K562 (cell line): Measurements from ENCODE around the gene ITPR3. TPM values are rescaled to one million over a fixed set of nuclear protein-coding genes. Genes with fewer than 3 reads are reported as not detected.

Experiments
- ATF1 ChIP-seq, 2 experiments: fragments of 450-650 bp in 1 of 2; IDR thresholded peaks; 2 replicates each; pipeline ENCODE4 v1.6.1; 2016; ENCODE audit warnings: missing compliant biosample characterization in 1 of 2, missing genetic modification characterization in 1 of 2
- BRF1 ChIP-seq: IDR thresholded peaks from 3 replicates; pipeline ENCODE4 v1.6.1; 2011; ENCODE audit warnings: borderline replicate concordance, mild to moderate bottlenecking; ENCODE audit not compliant: insufficient read length; ENCODE audit errors: extremely low read depth
- CEBPB ChIP-seq: fragments of 450-650 bp; IDR thresholded peaks from 2 replicates; pipeline ENCODE4 v1.6.1; 2016; ENCODE audit warnings: missing genetic modification characterization, missing compliant biosample characterization
- CHCHD3 ChIP-seq: fragments of 250-450 bp; sonication (Bioruptor Pico); IDR thresholded peaks from 2 replicates; pipeline ENCODE4 v2.1.2; 2022; ENCODE audit warnings: mild to moderate bottlenecking
- GTF2F1 ChIP-seq: IDR thresholded peaks from 2 replicates; pipeline ENCODE4 v1.6.1; 2011; ENCODE audit warnings: low read depth, low read length, improper control_type of control experiment
- HINFP ChIP-seq: fragments of 450-650 bp; conservative IDR thresholded peaks from 2 replicates; pipeline ENCODE4 v1.6.1; 2016; ENCODE audit warnings: missing genetic modification characterization, low read depth, mild to moderate bottlenecking, control low read depth, missing compliant biosample characterization
- KLF6 ChIP-seq: fragments of 250-450 bp; sonication (Bioruptor Pico); IDR thresholded peaks from 2 replicates; pipeline ENCODE4 v1.4.0; 2020; ENCODE audit warnings: mild to moderate bottlenecking, moderate library complexity, borderline replicate concordance
- MXD1 ChIP-seq: fragments of 250-450 bp; sonication (Bioruptor Pico); IDR thresholded peaks from 2 replicates; pipeline ENCODE4 v1.8.0; 2021; ENCODE audit warnings: borderline replicate concordance, mild to moderate bottlenecking, moderate library complexity; ENCODE audit not compliant: poor library complexity, severe bottlenecking
- NR2C2 ChIP-seq, 2 experiments: fragments of 200-800 bp in 1 of 2; sonication (Bioruptor generic) in 1 of 2; sonication (generic) in 1 of 2; formaldehyde crosslinking in 1 of 2; IDR thresholded peaks; 2 replicates each; pipeline versions ENCODE4 v1.6.1 to v1.8.0; 2016 to 2022; ENCODE audit warnings: mild to moderate bottlenecking in 1 of 2, missing compliant biosample characterization in 1 of 2, missing genetic modification characterization in 1 of 2, missing genetic modification reagents in 1 of 2
- POLR2AphosphoS2 ChIP-seq: IDR thresholded peaks from 2 replicates; pipeline ENCODE4 v1.6.1; 2012; ENCODE audit warnings: low read length, improper control_type of control experiment
- RFX5 ChIP-seq: IDR thresholded peaks from 2 replicates; pipeline ENCODE4 v1.6.1; 2011; ENCODE audit warnings: low read depth, mild to moderate bottlenecking, improper control_type of control experiment, low read length
- STAT5A ChIP-seq: IDR thresholded peaks from 2 replicates; pipeline ENCODE4 v1.6.1; 2012; ENCODE audit warnings: low read length, inconsistent platforms, borderline replicate concordance
- TARDBP ChIP-seq: fragments of 450-650 bp; IDR thresholded peaks from 2 replicates; pipeline ENCODE4 v1.6.1; 2016
- TOE1 ChIP-seq, 2 experiments: fragments of 450-650 bp in 1 of 2; sonication (generic) in 1 of 2; formaldehyde crosslinking in 1 of 2; IDR thresholded peaks; 2 replicates each; pipeline versions ENCODE4 v1.7.1 to v1.8.0; 2016 to 2022; ENCODE audit warnings: borderline replicate concordance in 2 of 2, mild to moderate bottlenecking in 2 of 2, antibody characterized with exemption in 1 of 2, inconsistent platforms in 1 of 2, low read depth in 1 of 2, missing genetic modification reagents in 1 of 2, moderate library complexity in 1 of 2
- U2AF1 ChIP-seq: fragments of 200-400 bp; formaldehyde crosslinking; optimal IDR thresholded peaks from 2 replicates; pipeline ENCODE3; 2017; ENCODE audit warnings: mild to moderate bottlenecking, low read depth, low read length, moderate library complexity
- U2AF2 ChIP-seq: fragments of 200-400 bp; formaldehyde crosslinking; optimal IDR thresholded peaks from 2 replicates; pipeline ENCODE3; 2017; ENCODE audit warnings: low read depth, mild to moderate bottlenecking, low read length
- ZBTB2 ChIP-seq: fragments of 450-650 bp; IDR thresholded peaks from 2 replicates; pipeline ENCODE4 v1.6.1; 2016; ENCODE audit warnings: antibody characterized with exemption
- ZNF140 ChIP-seq: fragments of 250-450 bp; sonication (Bioruptor Pico); IDR thresholded peaks from 2 replicates; pipeline ENCODE4 v1.8.0; 2021; ENCODE audit warnings: moderate library complexity, mild to moderate bottlenecking, inconsistent platforms
- ZNF311 ChIP-seq: fragments of 250-450 bp; sonication (Bioruptor Pico); IDR thresholded peaks from 2 replicates; pipeline ENCODE4 v1.4.0; 2020; ENCODE audit warnings: mild to moderate bottlenecking, moderate library complexity
- ZNF408 ChIP-seq: fragments of 250-450 bp; sonication (Bioruptor Pico); IDR thresholded peaks from 2 replicates; pipeline ENCODE4 v1.4.0; 2020; ENCODE audit warnings: low read depth, mild to moderate bottlenecking, moderate library complexity
- ZNF695 ChIP-seq: fragments of 450-650 bp; formaldehyde crosslinking; IDR thresholded peaks from 2 replicates; pipeline ENCODE4 v1.4.0; 2020; ENCODE audit warnings: mild to moderate bottlenecking, moderate library complexity
- ZNF699 ChIP-seq: fragments of 250-450 bp; sonication (Bioruptor Pico); IDR thresholded peaks from 2 replicates; pipeline ENCODE4 v1.8.0; 2021; ENCODE audit warnings: mild to moderate bottlenecking, moderate library complexity; ENCODE audit not compliant: insufficient replicate concordance
- polyA plus RNA-seq, 8 experiments: library from polyadenylated mRNA; depleted of rRNA in 4 of 8; stranded (reverse) in 5 of 8; unstranded in 3 of 8; fragments of >200 nt; fragmentation: Nextera tagmentation in 2 of 8; fragmentation: Illumina TruSeq in 1 of 8; extraction: Ambion mirVana in 2 of 8; extraction: Trizol in 1 of 8; gene quantifications; 2 replicates each; pipeline versions ENCODE4 v1.2.1 to v1.2.3, GENCODE V29; 2011 to 2014; ENCODE audit warnings: inconsistent platforms in 1 of 8, missing spikeins in 1 of 8
- total RNA-seq, 7 experiments: library from RNA; depleted of rRNA in 6 of 7; stranded (reverse); fragments of >200 nt in 6 of 7; fragmentation: Illumina TruSeq in 2 of 7; extraction: Trizol in 2 of 7; gene quantifications; 2 replicates each; pipeline versions ENCODE4 v1.2.1 to v1.2.3, GENCODE V29; 2011 to 2021; ENCODE audit warnings: low replicate concordance in 1 of 7

ITPR3 gene
- total and polyA plus RNA-seq, 9 of the 15 experiments (the other 6 are each of a cell fraction or from before 2014, with no cell fraction given), result 0.39 to 35.7 (median 13.2) TPM

GRCh38 chr6:33711140-33712129 lies 90.3 kb downstream of the ITPR3 start, which contains the start of gene UQCC2 (continued):
- TF ChIP-seq ZNF695 (CRISPR knock-in tag) (no peak), CEBPB (tag) (no peak), TOE1 (IDR thresholded peaks at IDR 0.05; ENCODE audit: borderline replicate concordance) (peak; percentile 73), TOE1 (CRISPR knock-in tag; IDR thresholded peaks at IDR 0.05; ENCODE audit: borderline replicate concordance, low read depth) (0 out of 2 replicates have a peak, but pooled peaks have one; percentile 35), STAT5A (no peak), BRF1 (no peak), KLF6 (CRISPR knock-in tag) (no peak; the same call in 1 of the 2 replicates), CHCHD3 (CRISPR knock-in tag) (peak; percentile 19; the same call in 1 of the 2 replicates), GTF2F1 (0 out of 2 replicates have a peak, but pooled peaks have one; percentile 61), TARDBP (no peak), ZNF140 (CRISPR knock-in tag) (no peak), HINFP (tag) (no peak; the same call in 1 of the 2 replicates), U2AF2 (no peak), ZBTB2 (peak; percentile 99), ZNF311 (CRISPR knock-in tag) (no peak), RFX5 (no peak), MXD1 (CRISPR knock-in tag) (no peak), ZNF699 (CRISPR knock-in tag) (no peak), ZNF408 (CRISPR knock-in tag) (no peak), POLR2AphosphoS2 (peak; percentile 46; the same call in 1 of the 2 replicates), NR2C2 (CRISPR knock-in tag; IDR thresholded peaks at IDR 0.05) (peak; percentile 52; the same call in 1 of the 2 replicates), NR2C2 (tag; IDR thresholded peaks at IDR 0.05) (no peak), U2AF1 (no peak), ATF1 (CRISPR knock-in tag; IDR thresholded peaks at IDR 0.05) (no peak; the same call in 1 of the 2 replicates), ATF1 (tag; IDR thresholded peaks at IDR 0.05) (peak; percentile 80)
